Ovary (tissue), 9 donors: ENCODE data around the gene FAM237A. TPM values are rescaled to one million over a fixed set of nuclear protein-coding genes. Genes with fewer than 3 reads are reported as not detected.

Source experiments
- DNase-seq, 5 donors: peaks; one replicate each; pipeline ENCODE4 v3.0.0-alpha.2; 2019 to 2020
- H3K27ac ChIP-seq, 2 donors: fragments of 200-600 bp; one replicate each; pipeline versions ENCODE4 v1.5.1 to v1.8.0; 2019 to 2022
- H3K27me3 ChIP-seq: fragments of 200-600 bp; one replicate; pipeline ENCODE4 v1.8.0; 2022
- H3K36me3 ChIP-seq: fragments of 200-600 bp; sonication (generic); one replicate; pipeline ENCODE4 v1.5.1; 2019
- H3K4me1 ChIP-seq: one replicate; pipeline ENCODE4 v1.8.1; 2013; ENCODE audit warnings: mild to moderate bottlenecking, moderate library complexity; ENCODE audit not compliant: insufficient read depth
- H3K4me3 ChIP-seq: fragments of 200-600 bp; sonication (generic); one replicate; pipeline ENCODE4 v1.5.1; 2017
- H3K9me3 ChIP-seq, 2 donors: fragments of 200-600 bp in 1 of 2; sonication (generic) in 1 of 2; one replicate each; pipeline versions ENCODE4 v1.5.1 to v1.8.1; 2013 to 2019; ENCODE audit warnings: mild to moderate bottlenecking in 1 of 2, moderate library complexity in 1 of 2
- EP300 ChIP-seq: sonication (generic); formaldehyde crosslinking; IDR thresholded peaks from one replicate; pipeline ENCODE4 v1.6.1; 2017; ENCODE audit warnings: antibody characterized with exemption
- POLR2A ChIP-seq: fragments of 450-650 bp; IDR thresholded peaks from one replicate; pipeline ENCODE4 v1.6.1; 2017; ENCODE audit warnings: antibody characterized with exemption, mild to moderate bottlenecking, moderate library complexity
- WGBS, 3 donors: extraction: QIAGEN DNeasy Blood & Tissue Kit in 1 of 3; methylation state at CpG; one replicate each; pipeline versions ENCODE4 v1.1.5 to v1.1.7; 2013 to 2017; 5-methylcytosine and 5-hydroxymethylcytosine counted together
- intact Hi-C, 4 donors: fragments of 100-400 bp; cut with DNase I; formaldehyde crosslinking; loops; one replicate each; pipeline versions ENCODE4 v1.11.0 to v1.15.1; 2022 to 2023
- polyA plus RNA-seq, 2 donors: library from polyadenylated mRNA; stranded (reverse); fragments of 200-250 nt in 1 of 2; fragments of 350-450 nt in 1 of 2; fragmentation: Illumina TruSeq in 1 of 2; extraction: RNeasy Lipid Tissue Mini Kit (QIAGEN cat#74804) in 1 of 2; gene quantifications; one replicate each; pipeline ENCODE4 v1.2.3, GENCODE V29; 2013 to 2014
- total RNA-seq, 7 donors: library from RNA; depleted of rRNA in 2 of 7; stranded (reverse); fragments of >200 nt in 2 of 7; fragmentation: NEBNext Ultra II Directional in 3 of 7; extraction: Animal tissue kit (Norgen Biotek cat#: 25700) in 3 of 7; gene quantifications; one replicate each; pipeline versions ENCODE4 v1.1.0 to v1.2.4, GENCODE V29; 2016 to 2023
- TF ChIP-seq, protein P1 (sequence below), 3 donors: fragments of 450-650 bp in 2 of 3; fragments of 200-600 bp in 1 of 3; IDR thresholded peaks; one replicate each; pipeline versions ENCODE4 v1.5.1 to v1.8.0; 2016 to 2022; ENCODE audit warnings: antibody characterized with exemption in 3 of 3, mild to moderate bottlenecking in 1 of 3
- donor health status: DM: no; HTN: no; CAD: no; lungs with moderate emphysema.
- donor health status: DM: no; HTN: no; CAD: no.
- donor health status: Bipolar disorder and iron deficiency.
- donor health status: DM: yes; HTN: yes; CAD: no.
- donor health status: DM: no; HTN: no; CAD: no.
- donor health status: DM: yes; HTN: yes; CAD: no.

Gene FAM237A
- total and polyA plus RNA-seq, 9 donors: not detected

DNA sequence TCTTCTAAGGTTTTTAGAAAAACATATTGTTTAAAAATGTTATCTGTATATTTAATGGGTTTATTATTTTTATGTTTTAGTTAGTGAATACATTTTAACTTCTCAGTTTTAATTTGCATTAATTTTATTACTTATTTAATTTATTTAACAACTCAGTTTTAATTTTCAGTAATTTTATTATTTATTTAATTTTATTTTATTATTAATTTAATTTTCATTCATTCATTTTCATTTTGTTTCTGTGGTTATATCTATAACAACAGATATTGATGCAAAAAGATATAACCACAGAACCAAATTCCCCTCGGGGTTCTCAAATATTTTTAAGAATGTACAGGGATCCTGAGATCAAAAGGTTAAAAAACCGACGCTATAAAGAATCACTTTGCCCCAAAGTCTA, 23.0 kb downstream of the FAM237A start:
- Histone ChIP-seq H3K27ac (no peak overlapping the region), H3K36me3 (no peaks in the 10 kb centered on the region), H3K9me3 (no peaks in the 10 kb centered on the region), H3K27me3 (no peaks in the 10 kb centered on the region), H3K4me3 (no peak overlapping the region), H3K4me1 (no peaks in the 10 kb centered on the region)
- 82 to 84% (median 82%) methylated on average over 3 of the region's 3 CpGs for WGBS, 3 donors
- intact Hi-C loops: no loop called here
- DNase-seq: no peak
- TF ChIP-seq, protein P1, sequence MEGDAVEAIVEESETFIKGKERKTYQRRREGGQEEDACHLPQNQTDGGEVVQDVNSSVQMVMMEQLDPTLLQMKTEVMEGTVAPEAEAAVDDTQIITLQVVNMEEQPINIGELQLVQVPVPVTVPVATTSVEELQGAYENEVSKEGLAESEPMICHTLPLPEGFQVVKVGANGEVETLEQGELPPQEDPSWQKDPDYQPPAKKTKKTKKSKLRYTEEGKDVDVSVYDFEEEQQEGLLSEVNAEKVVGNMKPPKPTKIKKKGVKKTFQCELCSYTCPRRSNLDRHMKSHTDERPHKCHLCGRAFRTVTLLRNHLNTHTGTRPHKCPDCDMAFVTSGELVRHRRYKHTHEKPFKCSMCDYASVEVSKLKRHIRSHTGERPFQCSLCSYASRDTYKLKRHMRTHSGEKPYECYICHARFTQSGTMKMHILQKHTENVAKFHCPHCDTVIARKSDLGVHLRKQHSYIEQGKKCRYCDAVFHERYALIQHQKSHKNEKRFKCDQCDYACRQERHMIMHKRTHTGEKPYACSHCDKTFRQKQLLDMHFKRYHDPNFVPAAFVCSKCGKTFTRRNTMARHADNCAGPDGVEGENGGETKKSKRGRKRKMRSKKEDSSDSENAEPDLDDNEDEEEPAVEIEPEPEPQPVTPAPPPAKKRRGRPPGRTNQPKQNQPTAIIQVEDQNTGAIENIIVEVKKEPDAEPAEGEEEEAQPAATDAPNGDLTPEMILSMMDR (IDR thresholded peaks at IDR 0.05): no peak
- TF ChIP-seq EP300 (no peak), POLR2A (no peak)

DNA sequence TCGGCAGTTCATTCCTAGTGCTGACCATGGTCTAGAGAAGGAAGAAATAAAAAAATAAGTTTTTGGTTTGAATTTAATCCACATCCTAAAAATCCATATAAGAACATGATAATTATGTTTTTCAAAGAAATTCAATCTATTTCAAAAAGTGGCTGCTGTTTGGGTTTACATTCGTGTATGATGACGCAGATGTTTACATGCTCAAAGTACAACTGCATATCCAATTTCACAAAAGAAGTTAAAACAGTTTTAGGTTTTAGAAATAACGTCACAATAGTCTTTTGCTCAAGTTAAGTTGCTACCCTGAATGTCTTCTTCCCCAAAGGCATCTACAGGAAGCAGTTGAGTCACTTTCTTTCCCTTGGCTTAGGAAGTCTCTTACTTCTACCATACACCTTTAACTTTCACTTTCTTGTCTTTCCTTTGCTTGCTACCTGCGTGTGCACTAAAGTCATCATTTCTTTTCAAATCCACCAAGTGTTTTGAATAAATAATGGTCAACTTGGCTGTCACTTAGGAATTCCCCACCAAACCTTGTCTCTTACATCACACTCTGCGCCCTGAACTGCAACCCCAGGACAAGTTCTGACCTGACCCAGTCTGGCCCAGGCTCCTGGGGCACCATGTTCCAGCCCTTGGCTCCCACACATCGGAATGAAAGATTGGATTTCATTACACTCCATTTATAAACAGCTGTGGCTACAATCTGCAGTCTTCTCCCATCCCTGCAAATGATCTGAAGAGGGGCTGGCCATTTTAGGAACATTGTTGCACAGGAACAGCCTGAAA, 28.4 kb downstream of the FAM237A start:
- DNase-seq: no peak
- Histone ChIP-seq H3K27ac (no peak overlapping the region), H3K4me3 (no peak overlapping the region), H3K27me3 (no peaks in the 10 kb centered on the region), H3K4me1 (no peaks in the 10 kb centered on the region), H3K9me3 (no peaks in the 10 kb centered on the region), H3K36me3 (no peaks in the 10 kb centered on the region)
- 69 to 77% (median 73%) methylated on average over 7 of the region's 7 CpGs for WGBS, 3 donors
- no peak for TF ChIP-seq POLR2A
- TF ChIP-seq, protein P1 (IDR thresholded peaks at IDR 0.05): no peak
- TF ChIP-seq EP300: no peak
- intact Hi-C loops: no loop called here

DNA sequence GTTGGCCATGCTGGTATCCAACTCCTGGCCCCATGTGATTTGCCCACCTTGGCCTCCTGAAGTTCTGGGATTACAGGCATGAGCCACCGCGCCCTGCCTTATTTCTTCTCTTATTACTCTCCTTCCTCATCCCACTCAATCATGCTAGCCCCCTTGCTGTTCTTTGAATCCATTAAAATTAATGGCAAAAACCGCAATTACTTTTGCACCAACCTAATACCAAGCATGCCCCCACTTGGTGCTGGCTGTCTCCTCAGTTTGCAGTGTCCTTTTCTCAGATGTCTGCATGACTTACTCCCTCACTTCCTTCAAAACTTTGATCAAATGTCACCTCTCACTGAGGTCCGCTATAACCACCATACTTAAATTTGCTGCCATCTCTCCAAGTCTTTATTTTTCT, 41.3 kb downstream of the FAM237A start:
- Histone ChIP-seq H3K36me3 (no peaks in the 10 kb centered on the region), H3K9me3 (no peaks in the 10 kb centered on the region), H3K4me3 (no peak overlapping the region), H3K27ac (no peak overlapping the region), H3K4me1 (no peaks in the 10 kb centered on the region), H3K27me3 (no peaks in the 10 kb centered on the region)
- no peak for DNase-seq
- TF ChIP-seq, protein P1 (IDR thresholded peaks at IDR 0.05): no peak
- TF ChIP-seq EP300 (no peak), POLR2A (no peak)
- WGBS, 3 donors: 92 to 95% (median 93%) methylated on average over 4 of the region's 4 CpGs
- intact Hi-C loops: no loop called here

DNA sequence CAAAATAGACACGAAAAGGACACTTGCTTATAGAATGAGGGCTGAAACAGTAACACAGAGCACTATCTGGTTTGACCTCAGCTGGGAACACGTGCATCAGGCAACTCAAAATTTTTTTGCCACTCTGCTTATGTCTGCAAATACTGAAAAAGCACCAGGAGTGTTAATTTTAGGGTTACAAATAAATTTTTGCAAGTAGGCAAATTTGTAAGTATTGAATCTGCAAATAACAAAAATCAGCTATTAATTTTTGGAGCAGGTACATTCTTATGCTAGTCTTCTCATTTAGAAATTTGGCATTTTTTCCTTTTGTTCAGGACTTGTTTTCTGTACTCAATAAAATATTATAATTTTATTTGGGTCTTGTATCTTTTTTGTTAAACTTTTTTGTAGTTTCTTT, 46.2 kb downstream of the FAM237A start:
- WGBS, 3 donors: 51 to 67% (median 52%) methylated on average over 2 of the region's 2 CpGs

More for the DNA sequence above, 46.2 kb downstream of the FAM237A start:
- Histone ChIP-seq H3K4me1 (no peaks in the 10 kb centered on the region), H3K36me3 (no peaks in the 10 kb centered on the region), H3K27me3 (no peaks in the 10 kb centered on the region), H3K4me3 (no peak overlapping the region), H3K9me3 (no peaks in the 10 kb centered on the region), H3K27ac (no peak overlapping the region)
- DNase-seq: no peak
- intact Hi-C loops: no loop called here
- TF ChIP-seq EP300 (no peak), POLR2A (no peak)
- TF ChIP-seq, protein P1 (IDR thresholded peaks at IDR 0.05): no peak
